ENCODE data around the gene NEURL2.
"Not testable (repeated sequence)": the region's sequence is repeated elsewhere in the genome, so short reads cannot be mapped to it uniquely, and the experiment has no call there.

Gene NEURL2

DNA sequence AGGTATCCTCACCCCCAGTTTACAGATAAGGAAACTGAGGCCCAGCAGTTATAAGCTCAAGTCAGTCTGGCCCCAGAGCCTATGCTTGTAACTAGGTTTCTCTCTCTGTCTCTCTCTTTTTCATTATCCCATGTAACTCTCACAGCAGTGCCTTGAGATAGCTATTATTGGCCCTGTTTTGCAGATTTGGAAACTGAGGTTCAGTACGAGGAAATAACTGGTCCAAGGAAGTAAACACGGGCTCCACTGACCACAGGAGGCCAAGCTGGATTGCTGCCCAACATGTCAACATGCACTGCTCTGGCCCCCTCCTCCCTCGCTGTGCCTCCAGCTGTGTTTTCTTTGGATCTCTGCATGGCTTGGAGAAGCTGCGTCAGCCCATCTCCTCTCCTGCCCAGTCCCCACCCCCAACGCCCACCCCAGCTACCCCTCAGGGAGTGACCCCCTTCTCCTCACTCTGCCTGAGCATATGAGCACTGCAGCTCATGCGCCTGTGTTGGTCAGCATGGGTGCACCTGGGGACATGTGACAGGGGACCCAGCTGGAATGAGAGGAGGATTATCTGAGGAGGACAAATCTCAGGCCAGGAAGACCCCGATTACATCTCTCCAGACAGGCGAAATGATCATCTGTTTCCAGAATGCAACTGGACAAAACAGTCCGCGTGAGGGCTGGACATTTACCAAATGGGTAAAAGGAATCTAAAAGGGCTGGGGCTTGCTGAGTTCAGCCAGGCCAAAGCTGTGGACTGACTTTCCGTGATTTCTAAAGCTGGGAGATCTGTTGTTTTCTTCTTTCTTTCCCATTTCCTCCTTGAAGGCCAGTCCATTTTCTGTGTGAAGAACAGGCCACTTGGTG, 28.8 kb upstream of the NEURL2 start:
- no peak for DNase-seq (ENCODE audit: low read depth)

DNA sequence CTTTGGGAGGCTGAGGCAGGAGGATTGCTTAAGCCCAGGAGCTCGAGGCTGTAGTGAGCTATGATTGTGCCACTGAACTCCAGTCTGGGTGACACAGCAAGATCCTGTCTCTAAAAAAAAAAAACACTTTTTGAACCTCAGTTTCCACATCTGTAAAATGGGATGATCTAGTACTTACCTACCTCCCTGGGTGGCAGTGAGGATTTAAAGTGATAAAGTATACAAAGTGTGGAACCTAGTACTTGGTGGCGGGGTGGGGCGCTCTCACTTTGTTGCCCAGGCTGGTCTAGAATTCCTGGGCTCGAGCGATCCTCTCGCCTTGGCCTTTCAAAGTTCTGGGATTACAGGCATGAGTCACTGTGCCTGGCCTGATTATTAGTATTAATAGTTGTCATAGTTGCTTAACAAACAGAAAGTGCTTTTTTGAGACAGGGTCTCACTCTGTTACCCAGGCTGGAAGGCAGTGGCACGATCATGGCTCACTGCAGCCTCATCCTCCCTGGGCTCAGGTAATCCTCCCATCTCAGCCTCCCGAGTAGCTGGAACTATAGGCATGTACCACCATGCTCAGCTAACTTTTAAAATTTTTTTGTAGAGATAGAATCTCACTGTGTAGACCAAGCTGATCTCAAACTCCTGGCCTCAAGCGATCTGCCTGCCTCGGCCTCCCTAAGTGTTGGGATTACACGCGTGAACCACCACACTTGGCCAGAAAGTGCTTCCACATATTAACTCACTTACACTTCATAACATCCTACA, 27.9 kb upstream of the NEURL2 start:
- DNase-seq (ENCODE audit: low read depth), result no peak

DNA sequence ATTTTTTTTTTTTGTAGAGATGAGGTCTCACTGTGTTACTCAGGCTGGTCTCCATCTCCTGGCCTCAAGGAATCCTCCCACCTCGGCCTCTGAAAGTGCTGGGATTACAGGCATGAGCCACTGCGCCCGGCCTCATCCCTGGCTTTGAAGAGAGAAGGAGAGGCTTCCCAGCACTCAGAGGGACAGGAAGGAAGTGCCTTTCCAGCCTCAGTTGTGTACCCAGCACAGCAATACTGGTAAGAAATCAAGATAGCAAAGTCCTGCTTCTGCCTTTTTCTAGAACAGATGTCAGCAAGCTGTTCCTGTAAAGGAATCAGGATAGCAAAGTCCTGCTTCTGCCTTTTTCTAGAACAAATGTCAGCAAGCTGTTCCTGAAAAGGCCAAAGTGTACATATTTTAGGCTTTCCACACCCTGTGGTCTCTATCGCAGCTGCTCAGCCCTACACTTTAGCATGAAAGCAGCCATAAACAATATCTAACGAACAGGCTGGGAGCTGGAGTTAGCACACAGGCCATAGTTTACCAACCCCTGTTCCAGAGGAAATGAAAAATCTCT, 27.3 kb upstream of the NEURL2 start:
- no peak for DNase-seq (ENCODE audit: low read depth)

DNA sequence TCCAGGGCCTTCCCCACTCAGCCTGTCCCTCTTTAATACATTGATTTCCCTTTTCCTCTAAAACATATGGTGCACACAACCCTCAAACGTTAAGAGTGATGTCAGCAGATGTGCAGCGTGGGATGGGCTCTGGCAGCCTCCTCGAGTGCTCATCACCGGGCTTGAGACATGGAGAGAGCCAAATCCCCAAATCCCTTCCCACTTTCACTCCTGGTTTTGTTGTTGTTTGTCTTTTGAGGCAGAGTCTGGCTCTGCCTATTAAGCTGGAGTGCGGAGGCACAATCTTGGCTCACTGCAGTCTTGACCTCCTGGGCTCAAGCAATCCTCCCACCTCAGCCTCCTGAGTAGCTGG, 26.8 kb upstream of the NEURL2 start:
- DNase-seq (ENCODE audit: low read depth), result no peak

DNA sequence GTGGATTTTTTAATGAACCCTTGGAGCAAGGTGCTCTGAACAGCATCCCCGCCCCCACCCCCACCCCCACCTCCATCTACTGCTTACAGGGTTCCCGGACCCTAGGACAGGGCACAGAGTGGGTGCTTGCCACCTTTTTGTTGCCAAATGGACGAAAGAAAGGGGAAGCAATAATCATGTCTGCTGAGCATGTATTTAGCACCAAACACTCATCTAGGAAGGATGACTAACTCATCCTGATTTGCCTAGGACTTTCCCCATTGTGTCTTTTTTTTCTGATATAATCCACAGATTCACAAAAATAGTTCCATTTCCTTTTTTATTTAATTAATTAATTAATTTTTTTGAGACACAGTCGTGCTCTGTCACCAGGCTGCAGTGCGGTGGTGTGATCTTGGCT, 22.1 kb upstream of the NEURL2 start:
- no peak for DNase-seq (ENCODE audit: low read depth)

DNA sequence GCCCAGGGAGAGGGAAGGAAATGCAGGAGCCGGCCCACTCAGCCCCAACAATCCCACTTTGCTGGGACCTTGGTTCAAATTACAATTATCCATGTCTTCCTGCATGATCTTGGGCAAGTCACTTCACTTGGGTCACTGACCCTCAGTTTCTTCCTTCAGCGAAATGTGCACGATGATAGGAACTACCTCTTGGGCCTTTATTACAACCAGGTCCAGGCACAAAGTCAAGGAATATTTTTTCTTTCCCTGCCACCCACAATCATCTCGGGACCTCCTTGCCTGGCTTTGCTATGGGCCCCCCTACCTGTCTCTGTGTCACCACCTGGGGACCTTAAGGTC, 21.3 kb upstream of the NEURL2 start:
- DNase-seq (ENCODE audit: low read depth), result no peak

DNA sequence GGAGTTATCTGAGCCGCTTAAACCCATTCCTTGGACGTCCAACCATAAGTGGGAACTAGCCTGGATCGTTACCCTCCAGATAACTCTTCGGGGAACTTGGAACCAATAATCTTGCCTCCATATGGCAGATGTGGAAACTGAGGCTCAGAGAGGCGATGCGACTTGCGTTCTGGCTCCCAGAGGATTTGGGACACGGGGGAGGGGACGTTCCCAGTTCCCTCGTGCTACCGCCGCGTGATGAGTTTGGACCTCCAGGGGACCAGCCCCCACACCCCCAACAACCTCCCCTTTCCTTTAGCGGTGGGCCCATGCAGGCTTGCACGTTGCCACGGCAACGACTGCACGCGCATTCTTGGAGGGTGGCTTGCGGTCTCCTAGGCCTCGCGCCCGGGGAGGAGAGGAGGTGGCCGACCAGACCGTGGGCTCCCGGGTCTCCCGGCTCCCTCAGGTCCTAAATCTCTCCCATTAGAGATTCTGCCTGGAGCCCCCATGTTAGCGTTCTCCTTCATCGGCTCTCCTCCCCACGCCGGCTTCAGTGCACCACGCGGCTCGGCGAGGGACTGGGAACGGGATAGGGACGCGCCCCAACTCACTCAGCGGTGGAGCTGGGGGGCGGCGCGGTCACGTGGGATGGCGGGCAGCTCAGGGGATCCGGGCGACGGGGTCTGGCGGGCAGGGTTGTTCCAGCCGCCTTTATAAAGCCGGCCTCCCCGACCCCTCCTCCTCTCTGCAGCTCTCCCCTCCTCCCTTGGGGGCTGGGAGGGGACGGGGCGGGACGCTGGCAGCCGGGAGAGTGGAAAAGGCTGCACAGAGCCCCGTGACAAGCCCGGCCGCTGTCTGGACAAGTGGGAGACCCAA, 20.7 kb upstream of the NEURL2 start, which contains the start of gene PLTP:
Gene PLTP (minus strand): TSS at position 670 of the 858 bp plus-strand sequence. CDS start 703 bp downstream, outside the sequence.
- no peak for DNase-seq (ENCODE audit: low read depth)

DNA sequence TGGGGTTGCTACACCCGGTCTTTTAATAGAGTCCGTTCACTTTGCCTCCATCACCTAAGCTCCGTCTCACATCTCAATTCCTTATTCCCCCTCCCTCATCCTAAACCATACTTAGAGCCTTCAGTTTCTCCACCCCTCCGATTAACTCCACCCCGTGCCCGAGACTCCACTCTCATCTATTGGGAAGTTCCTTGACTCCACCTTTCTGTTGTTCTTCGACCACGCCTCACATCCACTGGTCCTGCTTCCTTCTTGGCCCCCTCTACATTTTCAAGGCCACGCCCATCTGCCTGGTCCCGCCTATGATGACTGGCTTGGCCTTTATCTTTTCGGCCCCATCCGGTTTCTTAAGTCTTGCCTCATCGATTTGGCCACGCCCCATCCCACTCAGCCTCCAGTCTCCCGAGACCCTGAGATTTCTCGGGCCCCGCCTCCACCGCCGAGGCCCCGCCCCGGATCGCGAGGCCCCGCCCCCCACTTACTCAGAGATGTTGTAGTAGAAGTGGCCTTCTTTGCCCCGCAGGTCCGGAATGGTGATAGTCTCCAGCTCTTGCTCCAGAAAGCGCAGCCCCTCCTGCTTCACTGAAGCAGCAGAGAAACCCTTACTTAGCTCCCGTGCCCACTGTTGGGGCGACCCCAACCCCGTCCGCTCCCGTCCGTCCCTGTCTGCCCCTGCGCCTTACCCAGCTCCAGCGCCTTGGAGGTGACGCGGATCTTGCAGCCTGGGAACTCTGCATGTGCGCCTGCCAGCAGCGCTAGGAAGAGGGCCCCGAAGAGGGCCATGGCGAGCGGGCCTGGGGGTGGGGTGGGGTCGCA, 19.9 kb upstream of the NEURL2 start:
- peak; percentile 92 for DNase-seq (ENCODE audit: low read depth)

DNA sequence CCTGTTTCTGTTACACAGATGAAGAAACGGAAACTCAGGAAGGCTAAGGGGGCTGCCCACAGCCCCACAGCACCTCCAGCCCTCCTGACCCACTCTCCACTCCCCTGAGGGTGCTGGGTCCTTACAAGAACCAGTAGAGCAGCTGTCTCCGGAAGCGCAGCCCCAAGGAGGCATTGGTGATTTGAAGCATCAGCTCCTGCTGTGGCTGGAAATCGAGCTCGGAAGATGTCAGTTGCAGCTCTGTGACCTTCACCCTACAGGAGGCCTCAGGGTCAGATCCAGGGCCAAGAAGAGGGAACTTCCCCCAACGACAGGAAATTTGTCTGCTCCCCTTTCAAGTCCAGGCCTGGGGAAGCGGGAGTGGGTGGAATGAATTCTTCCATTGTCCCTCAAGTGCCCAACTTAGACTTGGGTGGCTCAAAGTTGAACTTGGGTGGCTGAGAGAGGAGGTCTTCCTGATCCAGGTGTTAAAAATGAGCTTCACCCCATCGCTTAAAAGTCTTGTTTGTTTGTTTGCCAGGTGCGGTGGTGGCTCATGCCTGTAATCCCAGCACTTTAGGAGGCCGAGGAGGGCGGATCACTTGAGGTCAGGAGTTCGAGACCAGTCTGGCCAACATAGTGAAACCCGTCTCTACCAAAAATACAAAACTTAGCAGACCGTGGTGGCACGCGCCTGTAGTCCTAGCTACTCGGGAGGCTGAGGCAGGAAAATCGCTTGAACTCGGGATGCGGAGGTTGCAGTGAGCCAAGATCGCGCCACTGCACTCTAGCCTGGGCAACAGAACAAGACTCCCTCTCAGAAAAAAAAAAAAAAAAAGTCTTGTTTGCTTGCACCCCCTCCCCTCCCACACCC, 19.0 kb upstream of the NEURL2 start:
- no peak for DNase-seq (ENCODE audit: low read depth)

DNA sequence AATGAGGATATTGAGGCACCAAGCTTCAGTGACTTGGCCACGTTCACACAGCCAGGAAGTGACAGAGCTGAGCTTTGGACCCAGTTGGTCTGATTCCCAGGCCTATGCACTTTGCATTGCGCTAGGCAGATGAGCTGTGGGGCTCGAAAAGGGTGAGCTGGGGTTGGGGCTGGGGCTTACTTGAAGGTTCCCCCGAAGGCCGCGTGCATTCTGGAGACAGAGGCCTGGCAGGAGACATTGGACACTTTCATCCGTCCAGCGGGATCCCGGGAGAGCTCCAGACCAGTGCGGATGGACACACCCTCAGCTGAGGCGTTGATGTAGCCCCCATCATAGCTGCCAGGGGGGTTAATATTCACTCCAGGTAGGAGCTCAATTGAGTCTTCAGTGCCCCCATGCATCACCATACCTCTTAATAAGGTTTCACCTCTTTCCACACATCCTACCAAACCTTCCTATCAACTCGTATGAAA, 18.4 kb upstream of the NEURL2 start:
- no peak for DNase-seq (ENCODE audit: low read depth)

DNA sequence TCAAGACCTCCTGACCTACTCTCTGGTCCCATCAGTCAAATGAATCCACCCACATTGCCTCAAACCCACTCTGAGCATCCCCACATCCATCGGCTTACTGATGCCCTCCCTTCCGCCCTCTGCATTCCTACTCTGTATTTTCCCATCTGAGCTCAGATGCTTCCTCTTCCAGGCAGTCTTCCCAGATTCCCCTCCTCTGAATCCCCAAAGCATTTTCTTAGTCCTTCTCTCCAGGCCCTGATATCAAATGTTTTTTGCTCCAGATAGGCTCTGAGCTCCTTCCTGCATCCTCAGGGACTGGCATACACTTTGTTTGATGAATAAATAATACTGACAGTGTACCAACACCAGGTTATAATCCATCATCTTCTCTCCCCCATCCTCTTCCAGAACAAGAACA, 17.1 kb upstream of the NEURL2 start:
- DNase-seq (ENCODE audit: low read depth), result no peak

DNA sequence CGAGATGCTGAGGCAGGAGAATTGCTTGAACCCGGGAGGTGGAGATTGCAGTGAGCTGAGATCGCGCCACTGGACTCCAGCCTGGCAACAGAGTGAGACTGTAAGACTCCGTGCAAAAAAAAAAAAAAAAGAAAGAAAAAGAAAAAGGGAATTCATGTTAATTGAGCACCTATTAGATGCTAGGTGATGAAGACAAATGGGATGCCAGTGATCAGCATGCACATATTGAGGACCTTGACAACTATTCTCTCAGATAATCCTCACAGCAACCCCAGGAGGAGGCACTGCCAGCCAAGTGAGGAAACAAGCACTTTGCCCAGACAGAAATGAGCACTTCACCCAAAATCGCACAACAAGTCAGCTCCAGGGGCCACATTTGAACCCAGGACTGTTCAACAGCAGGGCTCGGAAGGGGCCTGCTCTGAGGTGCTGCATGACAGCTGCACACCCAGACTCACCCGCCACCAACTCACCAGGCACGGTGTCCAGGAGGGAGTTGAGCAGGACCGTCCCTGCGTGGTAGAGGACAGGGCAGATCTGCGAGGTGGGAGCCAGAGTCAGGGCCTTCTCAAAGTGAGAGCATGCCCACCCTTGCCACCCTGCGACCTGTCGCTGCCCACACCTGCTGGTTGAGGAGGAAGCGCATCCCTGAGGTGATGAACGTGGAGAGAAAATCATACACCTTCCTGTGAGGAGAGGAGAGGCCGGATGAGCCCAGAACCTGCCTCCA, 16.4 kb upstream of the NEURL2 start:
- DNase-seq (ENCODE audit: low read depth), result no peak

DNA sequence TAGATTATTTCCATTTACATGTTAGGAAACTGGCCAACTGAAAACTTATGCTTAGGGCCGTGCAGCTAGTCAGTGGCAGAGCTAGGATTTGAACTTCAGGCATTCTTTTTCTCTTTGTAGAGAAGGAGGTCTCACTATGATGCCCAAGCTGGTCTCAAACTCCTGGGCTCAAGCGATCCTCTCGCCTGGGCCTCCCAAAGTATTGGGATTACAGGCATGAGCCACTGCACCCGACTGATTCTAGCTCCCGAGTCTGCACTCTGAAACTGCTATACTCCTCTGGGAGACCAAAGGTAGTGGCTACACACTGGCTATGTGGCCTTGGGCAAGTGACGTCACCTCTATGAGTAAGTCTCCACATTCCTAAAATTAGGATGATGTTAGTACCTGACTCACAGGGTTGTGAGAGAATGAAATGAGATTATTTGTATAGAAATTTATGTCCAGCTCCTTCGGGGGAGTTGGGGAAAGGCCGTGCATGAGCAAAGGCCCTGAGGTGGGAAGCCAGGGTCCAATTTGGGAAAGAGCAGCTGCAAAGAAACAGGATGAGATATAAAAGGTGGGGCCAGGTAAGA, 14.6 kb upstream of the NEURL2 start:
- DNase-seq (ENCODE audit: low read depth), result no peak

DNA sequence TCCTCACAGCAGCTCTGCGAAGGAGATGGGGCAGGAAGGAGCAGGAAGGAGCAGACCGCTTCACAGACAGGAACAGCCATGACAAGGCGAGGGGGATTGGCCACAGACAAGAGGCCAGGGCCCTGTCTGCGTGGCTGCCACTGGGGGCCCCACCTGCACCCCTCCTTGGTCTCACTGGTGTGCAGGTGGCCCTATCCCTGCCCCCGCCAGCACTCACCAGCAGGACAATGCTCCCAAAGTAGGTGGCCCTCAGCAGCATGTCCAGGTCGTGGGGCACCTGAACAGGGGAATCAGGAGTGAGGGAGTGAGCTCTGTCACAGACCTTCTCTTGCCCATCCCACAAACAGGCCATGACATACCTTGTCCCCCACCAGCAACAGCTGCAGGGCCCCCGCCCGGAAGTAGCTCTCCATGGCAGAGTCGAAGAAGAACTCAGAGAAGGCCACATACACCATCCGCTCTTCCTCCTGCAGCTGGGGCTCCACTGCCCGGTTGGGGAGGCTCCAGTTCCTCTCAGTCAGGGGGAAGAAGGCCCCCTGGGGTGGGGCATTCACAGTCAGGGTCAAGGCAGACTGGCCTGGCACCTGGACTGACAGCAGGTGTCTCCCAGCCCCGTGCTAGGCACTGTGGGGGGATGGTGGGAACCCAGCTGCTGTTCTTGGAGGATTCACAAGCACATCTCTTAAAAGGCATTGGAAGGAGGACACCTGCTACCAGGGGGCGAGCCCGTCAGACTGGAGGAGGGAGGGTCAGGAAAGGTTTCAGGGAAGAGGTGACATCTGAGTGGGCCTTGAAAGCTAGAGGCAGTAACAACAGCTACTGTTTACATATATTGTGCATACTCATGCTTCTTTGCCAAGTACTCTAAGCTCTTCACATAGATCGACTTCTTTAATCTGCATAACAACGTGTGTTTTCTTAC, 13.8 kb upstream of the NEURL2 start:
- no peak for DNase-seq (ENCODE audit: low read depth)

DNA sequence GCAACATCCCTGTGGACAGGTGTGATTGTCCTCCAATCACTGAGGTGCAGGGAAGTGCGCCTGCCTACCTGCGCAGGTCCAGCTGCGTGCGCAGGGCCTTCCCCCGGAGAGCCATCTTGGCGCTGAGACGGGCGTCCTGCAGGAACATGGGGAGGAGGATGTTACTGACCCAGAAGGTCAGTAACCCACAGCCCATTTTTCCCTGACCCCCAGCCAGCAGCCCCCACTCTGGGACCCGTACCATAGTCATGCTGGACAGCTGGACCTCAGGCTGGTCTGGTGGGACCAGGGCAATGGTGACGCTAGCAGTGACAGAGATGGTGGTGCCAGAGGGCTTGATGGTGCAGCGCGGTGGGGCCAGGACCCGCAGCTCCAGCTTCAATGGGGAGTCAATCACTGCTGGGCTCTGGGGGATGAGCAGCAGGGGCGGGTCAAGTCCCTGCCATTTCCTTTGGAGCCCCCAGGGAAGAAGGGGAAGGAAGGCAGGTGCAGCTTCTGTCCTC, 11.2 kb upstream of the NEURL2 start:
- no peak for DNase-seq (ENCODE audit: low read depth)

DNA sequence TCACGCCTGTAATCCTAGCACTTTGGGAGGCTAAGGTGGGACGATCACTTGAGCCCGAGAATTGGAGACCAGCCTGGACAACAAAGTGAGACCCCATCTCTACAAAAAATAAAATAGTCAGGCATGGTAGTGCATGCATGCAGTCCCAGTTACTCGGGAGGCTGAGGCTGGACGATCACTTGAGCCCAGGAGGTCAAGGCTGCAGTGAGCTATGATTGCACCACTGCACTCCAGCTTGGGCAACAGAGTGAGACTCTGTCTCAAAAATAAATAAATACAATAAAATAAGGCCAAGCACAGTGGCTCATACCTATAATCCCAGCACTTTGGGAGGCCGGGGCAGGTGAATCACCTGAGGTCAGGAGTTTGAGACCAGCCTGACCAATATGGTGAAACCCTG, 10.3 kb upstream of the NEURL2 start:
- not testable (repeated sequence) for DNase-seq (ENCODE audit: low read depth)

DNA sequence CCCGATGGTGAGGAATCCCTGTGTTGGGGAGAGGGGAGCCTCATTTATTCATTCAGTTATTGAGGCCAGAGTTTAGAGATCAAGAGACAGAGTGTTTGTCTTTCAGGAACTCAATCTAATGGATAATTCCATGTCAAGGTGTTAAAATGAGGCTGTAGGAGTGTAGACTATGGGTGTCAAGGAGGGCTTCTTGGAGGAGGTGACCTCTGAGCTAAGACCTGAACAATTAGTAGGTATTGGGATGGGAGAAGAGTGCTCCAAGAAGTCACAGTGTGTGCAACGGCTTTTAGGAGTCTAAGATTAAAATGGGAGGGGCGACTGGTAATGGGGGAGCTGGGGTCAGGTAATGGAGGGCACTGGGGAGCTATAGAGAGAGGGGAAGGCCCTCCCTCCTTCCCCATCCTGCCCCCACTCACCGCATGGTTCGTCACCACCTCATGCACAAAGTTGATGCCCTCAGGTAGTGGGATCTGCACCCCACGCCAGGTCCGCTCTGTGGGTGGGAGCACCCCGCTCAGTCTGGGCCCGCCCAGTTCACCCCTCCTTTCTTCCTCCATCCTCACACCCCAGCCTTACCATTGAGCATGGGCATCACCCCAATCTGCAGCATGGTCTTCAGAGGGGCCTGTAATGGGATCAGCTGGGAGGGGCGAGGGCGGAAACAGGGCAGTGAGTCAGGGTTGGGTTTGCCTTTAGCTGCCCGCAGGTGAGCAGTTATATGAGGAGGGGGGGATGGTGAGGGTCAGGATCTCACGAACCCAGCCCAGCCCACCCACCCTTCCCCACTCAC, 8.2 kb upstream of the NEURL2 start:
- DNase-seq (ENCODE audit: low read depth), result no peak

All from activated T-cell treated with anti-CD3 and anti-CD28 coated beads for 24 hours (primary cell).